Astrocyte of the spinal cord (primary cell): ENCODE results near the gene RNASE12.
"Not testable (repeated sequence)": the region's sequence is repeated elsewhere in the genome, so short reads cannot be mapped to it uniquely, and the experiment has no call there.

Experiments
- DNase-seq: peaks from one replicate; pipeline ENCODE4 v3.0.0; 2011; ENCODE audit warnings: low read depth, low spot score
- H3K4me3 ChIP-seq: 2 replicates; pipeline ENCODE4 v1.5.1; 2011; ENCODE audit warnings: low read depth, mild to moderate bottlenecking, low read length, moderate library complexity
- CTCF ChIP-seq: IDR thresholded peaks from 2 replicates; pipeline ENCODE4 v1.5.1; 2012; ENCODE audit warnings: low read depth, mild to moderate bottlenecking, low read length, inconsistent platforms
- in situ Hi-C: cut with HindIII; loops from 2 replicates; pipeline ENCODE4 v1.10.0; 2017; ENCODE audit warnings: low sequenced_read_pairs

Gene RNASE12

GRCh38 chr14:20583142-20583541, 8.0 kb downstream of the RNASE12 start:
- in situ Hi-C loops = no loop called here
- TF ChIP-seq CTCF = no peak
- no peak overlapping the region for H3K4me3 ChIP-seq
- no peak for DNase-seq

- no peak for TF ChIP-seq CTCF
- DNase-seq = no peak
- H3K4me3 ChIP-seq = no peak overlapping the region
- in situ Hi-C loops = no loop called here
Observed at GRCh38 chr14:20580242-20580641, 10.9 kb downstream of the RNASE12 start.

- in situ Hi-C loops = no loop called here
- no peak for DNase-seq
- no peak overlapping the region for H3K4me3 ChIP-seq
- TF ChIP-seq CTCF = no peak
Observed at GRCh38 chr14:20578784-20579502, 12.2 kb downstream of the RNASE12 start.

GRCh38 chr14:20578325-20578724, 12.9 kb downstream of the RNASE12 start:
- no peak for TF ChIP-seq CTCF
- in situ Hi-C loops = no loop called here
- no peak overlapping the region for H3K4me3 ChIP-seq
- no peak for DNase-seq

- DNase-seq, H3K4me3 ChIP-seq, in situ Hi-C loops: not testable (repeated sequence)
Observed at GRCh38 chr14:20572382-20572990, 18.7 kb downstream of the RNASE12 start.

GRCh38 chr14:20570720-20571119, 20.5 kb downstream of the RNASE12 start:
- in situ Hi-C loops, DNase-seq, H3K4me3 ChIP-seq: not testable (repeated sequence)

GRCh38 chr14:20569865-20570264, 21.3 kb downstream of the RNASE12 start:
- DNase-seq, in situ Hi-C loops, H3K4me3 ChIP-seq: not testable (repeated sequence)

- TF ChIP-seq CTCF = no peak
- in situ Hi-C loops = no loop called here
- no peak overlapping the region for H3K4me3 ChIP-seq
- DNase-seq = no peak
Observed at GRCh38 chr14:20569066-20569465, 22.1 kb downstream of the RNASE12 start.
